WTC11 (cell line): Measurements from ENCODE around the gene ACOXL. TPM values are rescaled to one million over a fixed set of nuclear protein-coding genes. Genes with fewer than 3 reads are reported as not detected.

Source experiments
- ATAC-seq: fragments of 200-7000 bp; cut with Tn5 transposase; 2 replicates; pipeline ENCODE4 v1.10.0; 2021; ENCODE audit warnings: mild to moderate bottlenecking, moderate library complexity
- CTCF ChIA-PET: fragments of 300-600 bp; sonication (Branson Sonifier 250); formaldehyde crosslinking; loops from one replicate; lab custom pipeline; 2021; ENCODE audit warnings: antibody characterized with exemption; lab: Charles Lee
- POLR2A ChIA-PET: fragments of 350-600 bp; sonication (Branson Sonifier 250); formaldehyde crosslinking; loops from one replicate; lab custom pipeline; 2021; ENCODE audit warnings: antibody characterized with exemption; lab: Charles Lee
- DNase-seq: peaks from one replicate; pipeline ENCODE4 v3.0.0; 2021; ENCODE audit warnings: low spot score
- H3K27ac Mint-ChIP-seq: 2 replicates; pipeline ENCODE4 v1.8.0; 2021; ENCODE audit warnings: mixed read lengths
- H3K27me3 Mint-ChIP-seq: 2 replicates; pipeline ENCODE4 v1.8.0; 2021; ENCODE audit warnings: low read depth, mild to moderate bottlenecking, moderate library complexity, mixed read lengths
- H3K36me3 Mint-ChIP-seq: 2 replicates; pipeline ENCODE4 v1.8.0; 2021; ENCODE audit warnings: mixed read lengths
- H3K4me1 Mint-ChIP-seq: 2 replicates; pipeline ENCODE4 v1.8.0; 2022; ENCODE audit warnings: mixed read lengths
- H3K4me3 Mint-ChIP-seq: 2 replicates; pipeline ENCODE4 v1.8.0; 2021; ENCODE audit warnings: mild to moderate bottlenecking, moderate library complexity, mixed read lengths
- H3K9me3 Mint-ChIP-seq: 2 replicates; pipeline ENCODE4 v1.8.0; 2021; ENCODE audit warnings: mixed read lengths
- GRHL2 ChIP-seq: fragments of 250-450 bp; sonication (Bioruptor Pico); IDR thresholded peaks from 2 replicates; pipeline ENCODE4 v1.8.0; 2022; ENCODE audit warnings: mild to moderate bottlenecking, moderate library complexity; ENCODE audit not compliant: insufficient replicate concordance, severe bottlenecking
- IRF2 ChIP-seq: sonication (generic); formaldehyde crosslinking; IDR thresholded peaks from 2 replicates; pipeline ENCODE4 v1.8.0; 2022; ENCODE audit warnings: low read depth, missing genetic modification reagents, borderline replicate concordance
- JAZF1 ChIP-seq: fragments of 250-450 bp; sonication (Bioruptor Pico); IDR thresholded peaks from 2 replicates; pipeline ENCODE4 v1.9.0; 2021; ENCODE audit warnings: moderate library complexity, mild to moderate bottlenecking, inconsistent platforms
- MXD4 ChIP-seq: fragments of 250-450 bp; sonication (Bioruptor Pico); IDR thresholded peaks from 2 replicates; pipeline ENCODE4 v1.8.0; 2021; ENCODE audit warnings: mild to moderate bottlenecking, moderate library complexity, borderline replicate concordance
- NFE2L1 ChIP-seq: sonication (generic); formaldehyde crosslinking; IDR thresholded peaks from 2 replicates; pipeline ENCODE4 v1.8.1; 2023; ENCODE audit warnings: missing genetic modification reagents
- RORB ChIP-seq: fragments of 250-450 bp; sonication (Bioruptor Pico); IDR thresholded peaks from 2 replicates; pipeline ENCODE4 v1.9.0; 2021; ENCODE audit warnings: mild to moderate bottlenecking
- TEAD4 ChIP-seq: sonication (generic); formaldehyde crosslinking; IDR thresholded peaks from 2 replicates; pipeline ENCODE4 v1.8.0; 2022; ENCODE audit warnings: mild to moderate bottlenecking, missing genetic modification reagents
- ZNF671 ChIP-seq: fragments of 250-450 bp; sonication (Bioruptor Pico); IDR thresholded peaks from 2 replicates; pipeline ENCODE4 v1.8.0; 2021; ENCODE audit warnings: mild to moderate bottlenecking
- total RNA-seq: library from RNA; stranded (reverse); gene quantifications from 3 replicates; pipeline ENCODE4 v1.2.3, GENCODE V29; 2021
- TF ChIP-seq, protein P1 (sequence below): sonication (generic); formaldehyde crosslinking; IDR thresholded peaks from 2 replicates; pipeline ENCODE4 v1.8.0; 2022; ENCODE audit warnings: mild to moderate bottlenecking, missing genetic modification reagents
- TF ChIP-seq, protein P2 (sequence below): sonication (generic); formaldehyde crosslinking; IDR thresholded peaks from 2 replicates; pipeline ENCODE4 v1.8.1; 2022; ENCODE audit warnings: mild to moderate bottlenecking, missing genetic modification reagents, moderate library complexity, borderline replicate concordance
- TF ChIP-seq, protein P3 (sequence below): fragments of 250-450 bp; sonication (Bioruptor Pico); IDR thresholded peaks from 2 replicates; pipeline ENCODE4 v1.9.0; 2021; ENCODE audit warnings: mild to moderate bottlenecking, borderline replicate concordance
- TF ChIP-seq, protein P4 (sequence below): sonication (generic); formaldehyde crosslinking; IDR thresholded peaks from 2 replicates; pipeline ENCODE4 v1.8.0; 2022; ENCODE audit warnings: missing genetic modification reagents
- TF ChIP-seq, protein P5 (sequence below): sonication (generic); formaldehyde crosslinking; IDR thresholded peaks from 2 replicates; pipeline ENCODE4 v1.8.0; 2022; ENCODE audit warnings: mild to moderate bottlenecking, missing genetic modification reagents

Gene ACOXL
- total RNA-seq, 1 experiment from 2014 or later: 14.9 TPM

DNA sequence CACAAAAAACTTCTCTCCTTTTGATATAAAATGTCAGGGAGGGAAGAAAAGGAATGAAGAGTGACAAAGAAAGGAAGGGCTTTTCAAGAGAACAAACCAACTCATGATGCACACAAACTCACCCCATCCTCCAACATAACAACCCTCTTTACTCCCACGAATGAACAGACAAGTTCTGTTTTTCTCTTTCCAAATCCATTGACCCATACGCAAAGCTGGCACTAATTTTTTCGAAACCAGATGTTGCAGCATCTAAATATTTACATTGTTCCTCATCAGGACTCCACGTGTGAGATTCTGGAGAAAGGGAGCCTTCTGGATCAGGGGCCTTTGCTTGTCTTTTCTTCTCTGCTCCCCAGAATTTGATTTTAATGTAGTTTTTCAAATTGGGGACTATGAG lies 245.0 kb downstream of the ACOXL start (continued):
- TF ChIP-seq, protein P1, sequence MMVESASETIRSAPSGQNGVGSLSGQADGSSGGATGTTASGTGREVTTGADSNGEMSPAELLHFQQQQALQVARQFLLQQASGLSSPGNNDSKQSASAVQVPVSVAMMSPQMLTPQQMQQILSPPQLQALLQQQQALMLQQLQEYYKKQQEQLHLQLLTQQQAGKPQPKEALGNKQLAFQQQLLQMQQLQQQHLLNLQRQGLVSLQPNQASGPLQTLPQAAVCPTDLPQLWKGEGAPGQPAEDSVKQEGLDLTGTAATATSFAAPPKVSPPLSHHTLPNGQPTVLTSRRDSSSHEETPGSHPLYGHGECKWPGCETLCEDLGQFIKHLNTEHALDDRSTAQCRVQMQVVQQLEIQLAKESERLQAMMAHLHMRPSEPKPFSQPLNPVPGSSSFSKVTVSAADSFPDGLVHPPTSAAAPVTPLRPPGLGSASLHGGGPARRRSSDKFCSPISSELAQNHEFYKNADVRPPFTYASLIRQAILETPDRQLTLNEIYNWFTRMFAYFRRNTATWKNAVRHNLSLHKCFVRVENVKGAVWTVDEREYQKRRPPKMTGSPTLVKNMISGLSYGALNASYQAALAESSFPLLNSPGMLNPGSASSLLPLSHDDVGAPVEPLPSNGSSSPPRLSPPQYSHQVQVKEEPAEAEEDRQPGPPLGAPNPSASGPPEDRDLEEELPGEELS (CRISPR knock-in tag): no peak
- TF ChIP-seq, protein P2, sequence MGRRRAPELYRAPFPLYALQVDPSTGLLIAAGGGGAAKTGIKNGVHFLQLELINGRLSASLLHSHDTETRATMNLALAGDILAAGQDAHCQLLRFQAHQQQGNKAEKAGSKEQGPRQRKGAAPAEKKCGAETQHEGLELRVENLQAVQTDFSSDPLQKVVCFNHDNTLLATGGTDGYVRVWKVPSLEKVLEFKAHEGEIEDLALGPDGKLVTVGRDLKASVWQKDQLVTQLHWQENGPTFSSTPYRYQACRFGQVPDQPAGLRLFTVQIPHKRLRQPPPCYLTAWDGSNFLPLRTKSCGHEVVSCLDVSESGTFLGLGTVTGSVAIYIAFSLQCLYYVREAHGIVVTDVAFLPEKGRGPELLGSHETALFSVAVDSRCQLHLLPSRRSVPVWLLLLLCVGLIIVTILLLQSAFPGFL (CRISPR knock-in tag): no peak
- TF ChIP-seq GRHL2 (CRISPR knock-in tag) (no peak), IRF2 (no peak)

DNA sequence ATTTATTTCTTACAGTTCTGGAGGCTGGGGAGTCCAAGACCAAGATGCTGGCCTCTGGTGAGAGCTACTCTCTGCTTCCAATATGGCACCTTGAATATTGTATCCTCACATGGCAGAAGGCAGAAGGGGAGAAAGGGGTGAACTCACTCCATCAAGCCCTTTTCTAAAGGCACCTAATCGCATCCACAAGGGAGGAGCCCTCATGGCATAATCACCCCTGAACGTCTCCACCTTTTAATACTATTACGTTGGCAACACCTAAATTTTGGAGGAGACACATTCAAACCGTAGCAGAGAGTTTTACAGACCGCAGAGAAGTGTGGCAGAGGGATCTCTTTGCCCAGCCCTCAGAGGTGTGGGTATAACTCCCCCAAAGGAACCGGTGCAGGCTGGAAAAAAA lies 245.8 kb downstream of the ACOXL start:
- H3K36me3 Mint-ChIP-seq: peaks cover 4% of the 10 kb centered on the region; the same call in 1 of the 2 replicates
- TF ChIP-seq JAZF1: no peak
- no peak for TF ChIP-seq ZNF671 (CRISPR knock-in tag)
- TF ChIP-seq RORB (CRISPR knock-in tag): no peak
- no peak for TF ChIP-seq NFE2L1 (CRISPR knock-in tag)
- TF ChIP-seq, protein P3, sequence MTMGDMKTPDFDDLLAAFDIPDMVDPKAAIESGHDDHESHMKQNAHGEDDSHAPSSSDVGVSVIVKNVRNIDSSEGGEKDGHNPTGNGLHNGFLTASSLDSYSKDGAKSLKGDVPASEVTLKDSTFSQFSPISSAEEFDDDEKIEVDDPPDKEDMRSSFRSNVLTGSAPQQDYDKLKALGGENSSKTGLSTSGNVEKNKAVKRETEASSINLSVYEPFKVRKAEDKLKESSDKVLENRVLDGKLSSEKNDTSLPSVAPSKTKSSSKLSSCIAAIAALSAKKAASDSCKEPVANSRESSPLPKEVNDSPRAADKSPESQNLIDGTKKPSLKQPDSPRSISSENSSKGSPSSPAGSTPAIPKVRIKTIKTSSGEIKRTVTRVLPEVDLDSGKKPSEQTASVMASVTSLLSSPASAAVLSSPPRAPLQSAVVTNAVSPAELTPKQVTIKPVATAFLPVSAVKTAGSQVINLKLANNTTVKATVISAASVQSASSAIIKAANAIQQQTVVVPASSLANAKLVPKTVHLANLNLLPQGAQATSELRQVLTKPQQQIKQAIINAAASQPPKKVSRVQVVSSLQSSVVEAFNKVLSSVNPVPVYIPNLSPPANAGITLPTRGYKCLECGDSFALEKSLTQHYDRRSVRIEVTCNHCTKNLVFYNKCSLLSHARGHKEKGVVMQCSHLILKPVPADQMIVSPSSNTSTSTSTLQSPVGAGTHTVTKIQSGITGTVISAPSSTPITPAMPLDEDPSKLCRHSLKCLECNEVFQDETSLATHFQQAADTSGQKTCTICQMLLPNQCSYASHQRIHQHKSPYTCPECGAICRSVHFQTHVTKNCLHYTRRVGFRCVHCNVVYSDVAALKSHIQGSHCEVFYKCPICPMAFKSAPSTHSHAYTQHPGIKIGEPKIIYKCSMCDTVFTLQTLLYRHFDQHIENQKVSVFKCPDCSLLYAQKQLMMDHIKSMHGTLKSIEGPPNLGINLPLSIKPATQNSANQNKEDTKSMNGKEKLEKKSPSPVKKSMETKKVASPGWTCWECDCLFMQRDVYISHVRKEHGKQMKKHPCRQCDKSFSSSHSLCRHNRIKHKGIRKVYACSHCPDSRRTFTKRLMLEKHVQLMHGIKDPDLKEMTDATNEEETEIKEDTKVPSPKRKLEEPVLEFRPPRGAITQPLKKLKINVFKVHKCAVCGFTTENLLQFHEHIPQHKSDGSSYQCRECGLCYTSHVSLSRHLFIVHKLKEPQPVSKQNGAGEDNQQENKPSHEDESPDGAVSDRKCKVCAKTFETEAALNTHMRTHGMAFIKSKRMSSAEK: no peak
- TF ChIP-seq, protein P4, sequence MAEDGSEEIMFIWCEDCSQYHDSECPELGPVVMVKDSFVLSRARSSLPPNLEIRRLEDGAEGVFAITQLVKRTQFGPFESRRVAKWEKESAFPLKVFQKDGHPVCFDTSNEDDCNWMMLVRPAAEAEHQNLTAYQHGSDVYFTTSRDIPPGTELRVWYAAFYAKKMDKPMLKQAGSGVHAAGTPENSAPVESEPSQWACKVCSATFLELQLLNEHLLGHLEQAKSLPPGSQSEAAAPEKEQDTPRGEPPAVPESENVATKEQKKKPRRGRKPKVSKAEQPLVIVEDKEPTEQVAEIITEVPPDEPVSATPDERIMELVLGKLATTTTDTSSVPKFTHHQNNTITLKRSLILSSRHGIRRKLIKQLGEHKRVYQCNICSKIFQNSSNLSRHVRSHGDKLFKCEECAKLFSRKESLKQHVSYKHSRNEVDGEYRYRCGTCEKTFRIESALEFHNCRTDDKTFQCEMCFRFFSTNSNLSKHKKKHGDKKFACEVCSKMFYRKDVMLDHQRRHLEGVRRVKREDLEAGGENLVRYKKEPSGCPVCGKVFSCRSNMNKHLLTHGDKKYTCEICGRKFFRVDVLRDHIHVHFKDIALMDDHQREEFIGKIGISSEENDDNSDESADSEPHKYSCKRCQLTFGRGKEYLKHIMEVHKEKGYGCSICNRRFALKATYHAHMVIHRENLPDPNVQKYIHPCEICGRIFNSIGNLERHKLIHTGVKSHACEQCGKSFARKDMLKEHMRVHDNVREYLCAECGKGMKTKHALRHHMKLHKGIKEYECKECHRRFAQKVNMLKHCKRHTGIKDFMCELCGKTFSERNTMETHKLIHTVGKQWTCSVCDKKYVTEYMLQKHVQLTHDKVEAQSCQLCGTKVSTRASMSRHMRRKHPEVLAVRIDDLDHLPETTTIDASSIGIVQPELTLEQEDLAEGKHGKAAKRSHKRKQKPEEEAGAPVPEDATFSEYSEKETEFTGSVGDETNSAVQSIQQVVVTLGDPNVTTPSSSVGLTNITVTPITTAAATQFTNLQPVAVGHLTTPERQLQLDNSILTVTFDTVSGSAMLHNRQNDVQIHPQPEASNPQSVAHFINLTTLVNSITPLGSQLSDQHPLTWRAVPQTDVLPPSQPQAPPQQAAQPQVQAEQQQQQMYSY: no peak
- TF ChIP-seq, protein P5, sequence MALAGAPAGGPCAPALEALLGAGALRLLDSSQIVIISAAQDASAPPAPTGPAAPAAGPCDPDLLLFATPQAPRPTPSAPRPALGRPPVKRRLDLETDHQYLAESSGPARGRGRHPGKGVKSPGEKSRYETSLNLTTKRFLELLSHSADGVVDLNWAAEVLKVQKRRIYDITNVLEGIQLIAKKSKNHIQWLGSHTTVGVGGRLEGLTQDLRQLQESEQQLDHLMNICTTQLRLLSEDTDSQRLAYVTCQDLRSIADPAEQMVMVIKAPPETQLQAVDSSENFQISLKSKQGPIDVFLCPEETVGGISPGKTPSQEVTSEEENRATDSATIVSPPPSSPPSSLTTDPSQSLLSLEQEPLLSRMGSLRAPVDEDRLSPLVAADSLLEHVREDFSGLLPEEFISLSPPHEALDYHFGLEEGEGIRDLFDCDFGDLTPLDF (CRISPR knock-in tag): no peak
- no peak for TF ChIP-seq TEAD4 (CRISPR knock-in tag)
- no peak for TF ChIP-seq MXD4
- TF ChIP-seq, all 79 proteins: peak for 0
- ChIA-PET POLR2A (no interaction called here), CTCF (no interaction called here)
- no peak for ATAC-seq
- H3K27me3 Mint-ChIP-seq: no peaks in the 10 kb centered on the region
- DNase-seq: no peak
- H3K27ac Mint-ChIP-seq: no peak overlapping the region
- H3K9me3 Mint-ChIP-seq: peaks cover 8% of the 10 kb centered on the region
- H3K4me3 Mint-ChIP-seq: no peak overlapping the region
- H3K4me1 Mint-ChIP-seq: peaks cover 15% of the 10 kb centered on the region
